Putamen (tissue), 1 donor: Measurements from ENCODE around the gene HS6ST1.

ENCODE experiments used
- DNase-seq: peaks from one replicate; pipeline ENCODE4 v3.0.0-alpha.2; 2016; ENCODE audit warnings: low spot score

Gene HS6ST1

DNA sequence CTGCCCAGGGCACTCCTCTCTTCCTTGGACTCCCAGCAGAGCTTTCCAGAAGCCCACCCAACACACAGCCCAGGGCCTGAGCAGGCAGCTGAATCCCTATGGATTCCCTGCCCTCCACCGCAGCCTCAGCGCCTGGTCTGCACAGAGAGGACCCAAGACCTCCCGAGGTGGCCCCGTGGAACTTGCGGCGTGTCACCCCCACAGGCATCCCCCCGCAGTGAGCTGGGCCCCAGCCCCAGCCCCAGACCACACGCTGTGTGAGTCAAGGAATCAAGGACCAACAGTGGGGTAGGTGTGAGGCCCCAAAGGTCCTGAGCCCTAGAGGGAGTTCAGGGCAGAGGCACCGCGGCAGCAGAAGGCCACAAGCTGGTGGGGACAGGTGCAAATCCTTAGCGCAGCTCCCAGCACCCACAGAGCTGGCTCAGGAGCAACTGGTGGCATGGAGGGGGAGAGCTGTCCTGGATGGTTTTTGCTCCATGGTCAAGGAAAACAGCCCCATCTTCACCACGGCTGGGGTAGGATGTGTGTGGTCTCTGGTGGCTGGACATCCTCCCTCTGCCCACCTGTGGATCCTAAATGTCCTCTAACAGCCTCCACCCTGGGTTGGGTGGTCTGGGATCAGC, 8.5 kb downstream of the HS6ST1 start:
- DNase-seq, result no peak

DNA sequence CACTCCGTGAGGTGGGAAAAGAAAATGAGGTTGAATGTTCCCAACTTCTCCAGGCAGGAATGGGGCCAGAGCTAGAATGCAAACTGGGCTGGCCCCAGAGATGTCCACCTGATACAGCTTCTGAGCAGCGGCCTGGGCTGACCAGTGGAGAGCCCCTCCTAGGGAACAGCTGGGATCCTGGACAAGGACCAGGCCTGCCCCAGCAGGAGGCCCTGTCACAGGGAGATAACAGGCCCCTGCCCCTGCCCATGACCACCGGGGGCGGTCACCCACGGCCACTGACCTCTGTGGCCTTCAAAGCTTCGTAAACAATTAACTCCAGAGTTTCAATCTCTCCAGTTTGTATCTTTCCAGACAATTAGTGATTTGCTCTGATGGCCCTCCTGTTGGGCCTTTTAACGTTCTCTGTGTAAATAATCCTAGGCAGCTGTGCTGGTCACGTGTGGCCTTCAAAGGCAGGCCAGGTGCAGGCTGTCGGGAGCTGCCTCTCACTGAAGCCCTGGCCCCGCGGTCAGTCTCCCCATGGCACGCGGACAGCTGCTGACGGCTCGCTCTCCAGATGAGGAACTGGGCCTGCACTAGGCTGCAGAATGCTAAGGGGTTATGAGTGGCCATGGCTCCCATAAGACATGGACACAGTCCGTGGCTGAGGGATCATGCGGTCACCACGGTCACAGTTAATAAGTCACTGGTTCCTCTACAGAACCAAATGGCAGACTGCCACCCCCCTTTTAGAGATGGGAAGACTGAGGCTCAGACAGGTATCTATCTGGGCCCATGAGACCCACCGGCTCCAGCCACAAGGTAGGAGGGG, 9.2 kb downstream of the HS6ST1 start:
- DNase-seq, result no peak

DNA sequence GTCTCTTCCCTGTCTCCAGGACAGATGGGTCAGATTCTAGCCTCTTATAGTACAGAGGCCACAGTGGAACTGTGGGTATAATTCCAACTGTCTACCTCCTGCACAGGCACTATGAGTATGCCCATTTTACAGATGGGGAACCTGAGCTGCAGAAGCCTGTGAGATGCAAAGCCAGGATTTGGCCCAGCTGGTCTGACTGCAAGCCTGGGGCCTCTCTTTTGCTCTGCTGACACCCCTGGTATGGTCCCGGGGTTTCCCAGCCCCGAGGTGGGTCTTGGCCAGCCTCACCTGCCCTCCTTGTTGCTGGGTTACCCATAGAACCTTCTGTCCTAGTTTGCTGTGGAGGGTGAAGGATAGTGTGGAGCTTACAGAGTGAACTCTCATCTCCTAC, 9.8 kb downstream of the HS6ST1 start:
- DNase-seq, result no peak

DNA sequence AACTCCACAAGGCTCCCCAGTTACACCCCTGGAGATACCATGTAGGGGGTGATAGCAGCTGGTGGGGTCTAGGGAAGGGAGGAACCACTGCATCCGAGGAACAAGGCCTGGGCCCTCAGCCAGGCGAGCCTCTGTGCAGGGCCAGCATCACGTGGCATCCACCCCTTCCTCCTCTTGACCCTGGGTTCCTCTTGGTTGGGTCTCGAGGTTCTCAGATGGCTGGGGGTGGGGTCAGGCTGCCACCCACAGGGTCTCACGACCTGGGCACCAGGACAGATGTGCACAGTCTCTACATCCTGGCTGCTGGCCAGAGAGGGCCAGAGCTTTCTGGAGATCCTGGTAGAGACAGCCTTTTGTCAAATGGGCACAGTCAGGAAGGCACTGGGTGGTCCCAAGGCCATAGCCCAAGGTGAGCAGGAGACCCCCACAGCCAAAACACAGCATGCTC, 10.4 kb downstream of the HS6ST1 start:
- no peak for DNase-seq

DNA sequence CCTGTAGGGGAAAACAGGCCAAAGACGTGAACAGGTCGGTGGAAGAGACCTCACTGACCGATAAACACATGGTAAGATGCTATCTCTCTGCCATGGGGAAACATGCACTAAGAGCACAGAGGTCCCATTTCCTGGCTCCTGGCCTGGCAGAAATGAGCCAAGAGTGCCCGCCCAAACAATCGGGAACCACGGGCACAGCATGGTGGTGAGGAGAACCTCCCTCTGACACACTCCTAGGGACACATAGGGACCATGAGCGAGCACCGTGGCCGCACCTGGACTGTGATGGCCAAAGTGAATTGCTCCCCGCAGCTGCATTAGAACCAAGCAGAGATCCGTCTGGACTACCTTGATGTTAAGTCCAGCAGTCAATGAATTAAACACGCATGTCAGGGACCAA, 11.1 kb downstream of the HS6ST1 start:
- DNase-seq, result no peak

DNA sequence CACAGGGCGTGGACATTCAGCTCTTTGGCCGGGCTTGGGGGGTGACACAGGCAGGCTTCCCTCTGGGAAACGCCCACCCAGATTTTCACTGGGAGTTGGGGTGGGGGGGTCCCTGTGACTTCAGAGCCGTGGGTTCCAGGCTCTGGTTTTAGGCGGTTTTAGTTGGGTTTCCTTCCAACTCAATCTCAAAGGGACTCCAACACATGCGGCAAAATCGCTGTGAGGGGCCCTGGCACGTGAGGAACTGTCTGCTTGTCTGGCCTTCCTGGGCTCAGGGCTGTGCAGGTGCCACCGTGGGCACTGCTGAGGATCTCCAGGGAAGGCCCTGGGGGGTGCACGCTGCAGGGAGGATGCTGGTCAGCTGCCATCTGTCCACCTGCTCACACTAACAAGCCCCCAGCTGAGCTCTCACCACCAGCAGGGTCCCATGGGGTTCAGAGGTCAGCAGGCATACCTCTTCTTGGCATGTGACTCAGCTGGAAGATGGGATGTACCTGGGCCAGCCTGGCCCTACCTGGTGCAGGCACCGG, 11.7 kb downstream of the HS6ST1 start:
- DNase-seq, result no peak

DNA sequence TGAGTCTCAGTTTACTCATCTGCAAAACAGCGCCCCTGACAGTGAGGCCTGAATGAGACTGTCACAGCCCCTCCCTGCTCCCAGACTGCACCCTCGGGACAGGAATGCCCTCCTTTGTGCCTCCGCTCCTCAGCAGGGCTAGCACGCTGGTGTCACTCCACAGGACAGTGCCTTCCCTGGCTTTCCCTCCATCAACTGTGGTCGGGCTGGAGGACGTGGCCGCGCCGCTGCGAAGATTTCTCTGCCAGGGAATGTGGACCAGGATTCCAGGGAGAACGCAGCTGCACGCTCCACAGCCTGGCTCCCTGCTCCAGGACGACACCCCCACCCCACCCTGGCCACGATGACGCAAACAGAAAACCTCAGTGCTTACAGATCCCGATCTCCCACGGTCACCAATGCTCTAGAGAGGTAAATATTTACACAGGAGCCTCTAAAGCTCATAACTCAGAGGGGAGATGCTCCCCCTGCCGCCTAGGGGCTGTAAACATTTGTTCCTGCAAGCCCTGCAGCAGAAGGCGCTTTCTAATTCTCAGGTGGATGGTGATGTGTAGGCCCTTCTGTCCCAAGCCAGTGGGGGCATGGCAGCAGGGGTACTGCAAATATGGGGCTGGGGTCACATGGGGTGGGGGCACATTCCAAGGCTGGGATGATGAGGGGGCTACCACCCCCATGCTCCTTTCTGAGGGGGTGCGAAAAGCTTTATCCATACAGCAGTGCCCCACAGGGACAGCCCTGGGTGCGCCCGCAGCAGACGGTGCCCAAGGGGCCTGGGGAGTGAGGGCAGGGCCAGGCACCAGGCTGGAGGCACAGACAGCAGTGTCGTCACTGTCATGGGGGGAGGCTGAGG, 12.4 kb downstream of the HS6ST1 start:
- no peak for DNase-seq

DNA sequence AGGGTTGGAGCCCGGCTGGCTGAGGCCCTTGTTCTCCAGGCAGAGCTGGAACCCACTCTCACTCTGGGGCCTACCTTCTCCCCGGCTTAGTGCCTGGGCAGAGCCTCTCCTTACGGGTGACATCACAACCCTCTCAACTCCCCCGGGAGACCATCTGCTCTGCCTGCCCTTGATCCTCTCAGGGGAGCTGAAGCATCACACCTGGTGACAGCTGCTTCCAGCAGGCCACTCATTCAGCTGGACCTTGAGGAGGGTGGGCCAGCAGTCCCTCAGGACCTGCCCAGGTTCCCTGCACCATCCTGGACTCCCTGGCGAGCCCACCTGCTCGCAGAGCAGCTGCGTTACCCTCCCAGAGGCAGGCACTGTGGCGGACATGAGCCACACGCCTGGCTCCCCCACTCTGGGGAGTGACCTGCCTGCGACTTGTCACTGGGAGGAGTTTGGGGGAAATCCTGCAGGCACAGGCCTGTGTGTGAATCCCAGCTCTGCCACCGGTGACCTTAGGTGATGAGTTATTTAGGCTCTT, 13.1 kb downstream of the HS6ST1 start:
- DNase-seq, result no peak

DNA sequence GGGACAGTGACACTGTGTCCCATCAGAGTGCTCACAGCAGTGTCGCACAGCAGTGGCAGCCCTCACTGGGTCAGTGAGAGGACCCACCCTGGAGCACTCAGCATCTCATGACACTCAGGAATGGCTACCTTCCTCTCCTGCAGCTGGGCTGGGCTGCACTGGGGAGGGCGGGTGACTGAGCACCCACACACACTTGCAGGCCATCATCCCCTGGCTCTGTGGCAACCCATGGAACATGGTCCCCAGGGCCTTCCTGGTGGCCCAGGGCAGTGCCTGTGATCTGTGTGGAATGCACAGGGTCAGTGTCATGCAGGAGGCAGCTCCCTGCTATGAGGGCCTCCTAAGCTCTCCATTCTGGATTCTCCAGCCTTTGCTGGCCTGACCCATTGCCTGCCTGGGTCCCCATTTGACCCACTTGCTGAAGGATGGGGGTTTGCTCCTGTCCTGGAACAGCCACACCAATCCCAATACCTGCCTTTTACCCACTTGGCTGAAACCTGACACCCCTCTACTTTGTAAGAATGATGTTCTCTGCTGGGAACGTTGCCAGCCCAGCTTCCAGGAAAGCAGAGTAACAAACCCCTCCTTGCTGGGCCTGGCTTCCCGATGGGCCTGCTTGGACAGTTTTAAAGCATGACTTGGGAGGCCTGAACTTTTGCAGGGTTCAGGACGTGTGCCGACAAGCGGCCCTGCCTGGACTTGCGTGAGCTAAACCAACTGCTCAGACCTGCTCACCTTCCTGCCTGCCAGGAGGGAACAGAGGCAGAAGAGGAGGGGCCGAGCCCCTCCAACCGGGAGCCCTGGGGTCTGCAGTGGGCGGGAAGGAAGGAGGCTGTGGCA, 13.7 kb downstream of the HS6ST1 start:
- DNase-seq, result no peak

DNA sequence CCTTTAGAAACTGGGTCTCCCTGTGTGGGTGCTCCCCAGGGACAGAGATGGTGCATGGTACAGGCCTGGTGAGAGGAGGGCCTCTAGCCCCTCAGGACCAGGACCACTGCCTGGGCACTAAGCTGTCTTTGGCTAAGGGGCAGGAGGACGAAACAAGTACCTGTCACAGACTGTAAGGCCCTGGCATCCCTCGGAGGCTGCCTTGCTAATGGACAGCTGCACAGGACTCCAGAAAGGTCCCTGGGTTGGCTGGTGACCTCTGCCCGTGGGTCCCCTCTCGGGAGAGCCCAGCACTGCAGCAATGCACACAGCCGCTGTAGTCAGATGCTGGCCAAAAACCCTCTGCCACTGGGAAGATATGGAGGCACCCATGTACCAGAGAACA, 14.3 kb downstream of the HS6ST1 start:
- DNase-seq, result no peak

DNA sequence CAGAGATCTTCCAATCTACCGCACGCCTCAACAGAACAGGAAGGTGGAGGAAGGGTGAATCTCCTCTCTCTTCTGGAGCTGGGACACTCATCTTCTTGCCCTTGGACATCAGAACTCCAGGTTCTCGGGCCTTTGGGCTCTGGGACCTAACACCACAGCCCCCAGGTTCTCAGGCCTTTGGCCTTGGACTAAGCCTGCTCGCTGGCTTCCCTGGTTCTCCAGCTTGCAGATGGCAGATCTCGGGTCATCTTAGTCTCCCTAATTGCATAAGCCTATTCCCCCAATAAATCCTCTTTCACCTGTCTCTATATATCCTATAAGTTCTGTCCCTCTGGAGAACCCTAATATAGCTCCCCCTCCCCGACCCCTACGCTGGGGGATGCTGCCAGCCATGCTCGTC, 14.8 kb downstream of the HS6ST1 start:
- DNase-seq, result no peak

DNA sequence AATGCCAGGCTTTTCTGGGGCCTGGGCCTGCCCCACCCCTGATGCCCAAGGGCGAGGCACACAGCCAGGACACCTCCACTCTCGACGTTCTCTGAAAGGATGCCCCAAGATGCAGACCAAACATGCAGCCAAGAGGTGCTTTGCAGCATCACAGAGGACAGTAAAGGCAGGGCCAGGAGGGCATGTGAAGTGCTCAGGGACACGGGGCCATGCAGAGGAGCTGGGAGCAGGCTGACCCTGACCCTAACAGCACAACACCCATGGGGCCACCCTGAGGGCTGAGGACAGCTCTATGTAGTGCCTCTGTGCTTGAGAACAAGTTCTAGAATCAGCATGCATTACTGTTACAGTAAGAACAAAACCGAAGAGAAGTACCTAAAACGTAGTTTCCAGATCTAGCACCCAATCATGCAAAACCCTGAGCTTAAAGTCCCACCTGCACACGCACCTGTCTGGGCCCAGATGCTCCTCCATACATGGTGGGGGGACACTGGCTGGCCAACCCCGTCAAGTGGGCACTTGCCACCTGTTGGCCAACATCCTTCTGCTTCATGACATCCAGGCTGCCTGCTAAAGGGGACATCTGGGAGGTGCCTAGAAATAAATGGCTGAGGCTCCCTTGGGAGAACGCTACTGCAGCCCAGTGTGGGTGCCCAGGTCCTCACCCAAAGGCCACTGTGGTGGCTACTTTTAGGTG, 15.4 kb downstream of the HS6ST1 start:
- no peak for DNase-seq

DNA sequence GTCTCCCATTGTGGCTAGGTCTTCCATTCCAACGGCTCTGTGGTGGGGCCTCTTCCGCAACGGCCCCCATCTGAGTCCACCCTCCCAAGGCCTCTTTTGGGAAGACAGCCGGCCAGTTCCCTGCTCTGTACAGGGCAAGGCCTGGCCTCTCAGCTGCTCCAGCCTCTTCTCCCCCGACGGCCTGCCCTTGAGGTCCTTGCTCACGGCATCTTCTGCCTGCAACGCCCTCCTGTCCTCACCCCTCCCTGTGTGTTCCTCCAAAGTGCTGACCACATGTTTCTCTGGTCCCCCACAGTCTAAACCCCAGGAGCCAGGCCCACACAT, 16.0 kb downstream of the HS6ST1 start:
- DNase-seq, result no peak

DNA sequence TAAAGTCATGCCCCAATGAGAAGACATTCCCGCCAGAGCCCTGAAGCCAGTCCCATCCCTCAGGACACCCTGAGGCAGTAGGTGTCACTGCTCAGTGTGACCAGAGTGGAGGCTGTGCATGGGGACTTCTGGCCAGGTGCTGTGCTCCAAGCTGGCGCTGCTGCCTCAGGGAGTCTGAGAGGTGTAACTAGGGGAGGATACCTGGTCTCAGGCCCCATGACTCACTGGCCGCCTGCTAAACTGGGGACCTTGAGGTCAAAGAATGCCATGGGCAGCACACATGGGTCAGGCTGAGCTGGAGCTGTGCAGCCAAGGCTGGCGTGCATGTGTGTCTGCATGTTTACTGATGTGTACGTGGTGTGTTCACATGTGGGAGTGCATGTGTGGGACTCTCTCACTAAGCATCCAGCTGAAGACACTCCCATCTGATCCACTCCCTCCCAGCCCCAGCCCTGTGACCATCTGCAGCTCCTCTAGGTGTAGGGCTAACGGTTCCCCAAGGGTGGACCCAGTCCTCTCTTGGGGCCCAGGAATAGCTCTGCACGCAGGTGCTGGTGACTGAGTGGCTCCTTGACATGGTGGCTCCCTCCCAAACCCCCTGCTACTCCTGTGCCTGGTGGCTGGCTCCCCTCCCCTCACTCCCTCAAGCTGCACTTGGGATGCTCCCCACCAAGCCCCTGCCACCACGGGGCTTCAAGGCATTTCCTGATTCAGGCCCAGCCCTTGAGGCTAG, 16.5 kb downstream of the HS6ST1 start:
- DNase-seq, result no peak

DNA sequence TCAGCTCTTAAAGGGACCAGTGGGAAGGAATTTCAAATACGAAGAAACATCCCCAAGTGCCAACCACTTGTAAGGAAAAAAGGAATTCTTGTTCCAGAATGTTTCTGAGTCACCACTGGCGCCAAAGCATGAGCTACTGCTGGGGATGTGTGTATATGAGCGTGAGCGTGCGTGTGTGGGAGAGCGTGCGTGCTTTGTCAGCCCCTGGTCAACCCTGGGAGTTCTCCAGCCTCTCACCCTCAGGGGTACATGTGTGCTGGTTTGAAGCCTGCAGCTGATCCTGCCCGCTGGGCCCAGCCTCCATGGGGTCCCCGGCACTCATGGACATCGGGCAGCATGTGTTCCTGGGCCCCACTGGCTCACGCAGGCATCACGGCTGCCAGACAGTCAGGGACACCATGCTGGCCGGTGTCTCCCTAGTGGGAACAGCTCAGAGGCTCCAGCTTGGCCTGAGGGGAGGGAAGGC, 17.1 kb downstream of the HS6ST1 start:
- no peak for DNase-seq

DNA sequence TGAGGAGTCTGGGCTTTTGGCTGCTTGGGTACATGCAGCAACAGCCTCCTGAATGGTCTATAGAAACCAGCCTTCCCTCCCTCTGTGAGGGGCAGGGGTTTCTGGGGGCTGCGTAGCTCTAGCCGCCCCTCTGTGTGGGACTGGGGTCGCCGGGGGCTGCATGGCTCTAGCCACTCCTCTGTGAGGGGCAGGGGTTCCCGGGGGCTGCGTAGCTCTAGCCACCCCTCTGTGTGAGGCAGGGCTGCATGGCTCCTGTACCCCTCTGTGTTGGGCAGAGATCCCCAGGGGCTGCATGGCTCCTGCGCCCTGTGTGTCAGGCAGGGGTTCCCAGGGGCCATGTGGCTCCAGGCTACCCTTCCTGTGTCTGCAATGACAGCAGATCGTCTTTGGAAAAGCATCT, 17.6 kb downstream of the HS6ST1 start:
- DNase-seq, result no peak

DNA sequence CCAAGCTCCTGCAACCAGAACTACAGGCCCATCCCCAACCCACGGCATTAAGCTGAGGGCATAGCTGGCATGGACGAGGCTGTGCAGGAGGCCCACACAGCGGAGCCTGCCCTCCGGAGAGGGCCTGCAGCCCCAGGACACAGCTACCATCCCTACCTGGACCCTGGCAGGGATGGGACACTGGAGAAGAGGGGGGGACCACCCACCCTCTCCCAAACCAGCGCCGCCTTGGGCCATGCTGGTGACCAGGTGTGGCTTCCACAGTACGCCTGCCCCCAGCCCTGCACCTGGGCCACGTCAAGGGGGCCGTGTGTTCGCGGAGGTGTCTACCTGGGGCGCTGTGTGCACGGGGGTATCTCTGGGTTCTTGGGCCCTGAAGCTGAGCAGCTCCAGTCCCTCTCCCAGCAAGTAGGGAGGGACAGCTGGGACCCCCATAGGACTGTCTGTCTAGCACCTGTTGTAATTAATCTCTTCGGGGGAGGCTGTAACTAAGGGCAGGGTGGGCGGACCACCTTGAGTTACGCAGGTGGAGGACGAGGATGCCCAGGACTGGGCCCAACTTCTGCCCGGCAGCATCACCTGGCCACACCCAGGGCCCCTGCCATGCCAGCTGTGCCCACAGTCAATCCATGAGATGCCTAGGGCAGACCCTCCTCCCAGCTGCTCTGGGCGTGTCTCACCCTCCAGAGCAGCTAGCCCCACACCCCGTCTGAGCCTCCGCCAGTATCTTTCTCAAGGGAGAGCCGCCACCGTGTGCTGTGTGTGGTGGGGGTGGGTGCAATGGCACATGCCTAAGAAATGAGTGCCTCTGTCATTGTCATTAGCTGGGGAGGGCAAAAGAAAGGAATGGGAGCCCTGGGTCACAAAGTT, 18.3 kb downstream of the HS6ST1 start:
- DNase-seq, result no peak

DNA sequence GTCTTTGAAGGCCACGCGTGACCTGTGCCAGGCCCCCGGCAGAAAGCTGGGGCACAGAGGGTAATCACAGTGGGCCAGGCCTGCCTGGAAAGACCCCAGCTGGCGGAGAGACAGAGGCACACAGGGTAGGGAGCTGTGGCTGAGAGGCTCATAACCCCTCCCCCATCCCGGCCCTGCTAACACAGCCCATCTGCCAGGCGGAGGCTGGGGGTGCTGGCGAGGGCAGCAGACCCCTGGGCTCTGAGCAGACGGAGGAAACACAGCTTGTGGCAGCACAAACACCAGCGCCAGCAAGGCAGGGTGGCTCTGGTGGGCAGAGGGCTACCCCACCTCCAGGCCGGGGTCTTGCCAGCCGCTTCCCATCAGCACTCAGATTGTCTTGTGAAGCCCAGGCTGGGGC, 19.0 kb downstream of the HS6ST1 start:
- DNase-seq, result no peak

DNA sequence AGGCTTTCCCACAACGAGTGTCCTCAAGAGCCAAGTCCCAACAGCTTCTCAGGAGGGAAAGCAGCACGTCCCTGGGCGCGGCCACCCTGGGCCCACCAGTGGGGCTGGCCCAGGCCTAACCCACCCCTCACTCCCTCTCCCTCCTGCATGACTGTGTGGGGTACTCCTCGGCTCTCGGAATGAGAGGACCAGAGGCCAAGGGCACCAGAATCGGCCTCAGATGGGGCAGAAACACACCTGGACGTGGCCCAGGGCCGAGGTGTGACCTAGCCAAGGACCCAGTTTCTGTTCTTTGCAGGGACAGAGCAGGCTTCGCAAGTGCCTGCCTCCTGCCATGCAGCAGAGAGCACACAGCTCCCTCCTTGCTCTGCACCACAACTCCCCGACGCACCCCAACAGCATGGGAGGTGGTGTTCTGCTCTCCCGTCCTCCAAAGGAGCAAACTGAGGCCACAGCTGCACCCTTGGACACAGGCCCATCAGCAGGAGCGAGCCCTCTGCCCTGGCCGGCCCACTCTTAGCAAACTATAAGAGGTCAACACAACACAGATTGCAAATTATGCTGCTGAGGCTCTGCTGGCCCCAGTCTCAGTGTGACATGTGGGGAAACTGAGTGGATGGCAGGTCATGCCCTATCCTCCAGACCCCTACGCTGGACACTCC, 19.7 kb downstream of the HS6ST1 start:
- DNase-seq, result no peak
